Stimulated activated CD8-positive, alpha-beta memory T cell treated with anti-CD3 and anti-CD28 coated beads, Interleukin-15, amount 100 ng/mL, for 4 hours (primary cell): ENCODE results near the gene ATP13A1.
"Not testable (repeated sequence)": the region's sequence is repeated elsewhere in the genome, so short reads cannot be mapped to it uniquely, and the experiment has no call there.

Experiments used
- DNase-seq, 2 donors: peaks; one replicate each; pipeline ENCODE4 v3.0.0-alpha.2; 2020; ENCODE audit warnings: low read depth in 2 of 2

Gene ATP13A1

DNA sequence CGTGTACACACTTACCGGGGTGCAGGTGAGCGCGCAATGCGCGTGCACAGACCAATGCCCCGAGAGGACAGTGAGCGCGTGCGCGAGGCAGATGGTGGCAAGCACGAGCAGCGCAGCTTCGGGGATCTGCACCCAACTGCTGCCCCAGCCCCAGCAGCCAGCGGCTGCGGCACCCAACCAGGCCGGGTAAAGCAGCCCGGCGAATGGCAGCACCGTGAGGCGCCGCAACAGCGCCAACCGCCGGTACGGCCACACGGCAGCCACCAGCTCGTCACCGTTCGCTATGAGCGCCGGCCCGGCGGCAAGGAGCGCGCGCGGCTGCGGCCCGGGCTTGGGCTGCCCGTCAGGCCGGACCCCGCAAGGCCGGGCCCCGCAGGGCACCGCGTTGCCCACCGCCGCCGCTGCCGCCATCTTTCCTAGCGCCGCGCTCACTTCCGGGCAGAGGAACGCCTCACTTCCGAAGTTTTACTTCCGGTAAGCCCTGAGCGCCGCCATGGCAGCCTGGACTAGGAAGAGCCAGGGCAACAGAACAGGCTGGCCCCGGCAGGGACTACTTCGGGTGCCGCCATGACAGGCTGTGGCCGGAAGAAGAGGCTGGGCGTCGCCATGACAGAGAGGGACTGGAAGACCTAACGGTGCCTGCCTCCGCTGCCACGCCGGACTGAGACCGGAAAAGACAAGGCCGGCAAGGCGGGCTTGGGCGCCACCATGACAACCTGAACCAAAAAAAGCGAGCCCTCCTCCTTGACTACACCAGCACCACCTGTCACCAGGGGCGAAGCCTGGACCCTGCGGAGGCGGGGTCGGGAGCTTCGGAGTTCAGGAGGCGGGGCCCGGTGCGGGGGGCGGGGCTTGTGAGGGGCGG is at the start of gene ATP13A1:
Gene ATP13A1, minus strand, starts transcription at position 421 of the 865 bp plus-strand sequence. Its CDS starts 10 bp downstream, at position 411.
- peak; percentile 89 to 93 for DNase-seq

DNA sequence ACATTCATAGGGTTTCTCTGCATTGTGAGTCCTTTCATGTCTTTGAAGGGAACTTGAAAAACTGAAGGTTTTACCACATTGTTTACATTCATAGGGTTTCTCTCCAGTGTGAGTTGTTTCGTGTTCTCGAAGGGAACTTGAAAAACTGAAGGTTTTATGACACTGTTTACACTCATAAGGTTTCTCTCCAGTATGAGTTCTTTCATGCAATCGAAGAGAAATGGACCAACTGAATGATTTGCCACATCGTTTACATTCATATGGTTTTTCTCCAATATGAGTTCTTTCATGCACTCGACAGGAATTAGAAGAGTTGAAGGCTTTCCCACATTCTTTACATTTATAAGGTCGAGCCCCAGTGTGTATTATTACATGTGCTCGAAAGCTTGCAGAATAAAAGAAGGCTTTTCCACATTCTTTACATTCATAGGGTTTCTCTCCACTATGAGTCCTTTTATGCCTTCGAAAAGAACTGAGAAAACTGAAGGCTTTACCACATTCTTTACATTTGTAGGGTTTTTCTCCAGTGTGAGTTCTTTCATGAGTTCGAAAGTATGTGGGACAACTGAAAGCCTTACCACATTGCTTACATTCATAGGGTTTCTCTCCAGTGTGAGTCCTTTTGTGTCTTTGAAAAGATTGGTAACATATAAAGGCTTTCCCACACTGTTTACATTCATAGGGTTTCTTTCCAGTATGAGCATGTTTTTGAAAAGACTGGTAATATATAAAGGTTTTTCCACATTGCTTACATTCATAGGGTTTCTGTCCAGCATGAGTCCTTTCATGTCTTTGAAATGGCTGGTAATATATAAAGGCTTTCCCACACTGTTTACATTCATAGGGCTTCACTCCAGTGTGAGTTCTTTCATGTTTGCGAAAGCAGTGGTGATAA is 48.7 kb upstream of the ATP13A1 start:
- DNase-seq: no peak

GRCh38 chr19:19711306-19711933 is 47.9 kb upstream of the ATP13A1 start:
- no peak for DNase-seq

DNA sequence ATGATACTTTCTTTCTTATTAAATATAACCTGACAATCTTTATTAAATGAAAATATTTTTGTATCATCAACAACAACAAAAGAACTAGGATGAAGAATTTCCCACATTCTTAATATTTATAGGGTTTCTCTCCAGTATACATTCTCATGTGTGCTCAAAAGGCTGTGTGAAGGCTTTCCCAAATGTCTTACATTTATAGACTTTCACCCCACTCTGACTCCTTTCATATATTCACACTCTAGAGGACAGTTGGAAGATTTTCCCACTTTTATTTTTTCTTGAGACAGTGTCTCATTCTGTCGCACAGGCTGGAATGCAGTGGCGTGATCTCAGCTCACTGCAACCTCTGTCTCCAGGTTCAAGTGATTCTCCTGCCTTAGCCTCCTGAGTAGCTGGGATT is 47.0 kb upstream of the ATP13A1 start:
- no peak for DNase-seq

- no peak for DNase-seq
Observed at GRCh38 chr19:19704836-19705235, 41.4 kb upstream of the ATP13A1 start.

GRCh38 chr19:19700493-19700892 is 37.0 kb upstream of the ATP13A1 start:
- not testable (repeated sequence) for DNase-seq

DNA sequence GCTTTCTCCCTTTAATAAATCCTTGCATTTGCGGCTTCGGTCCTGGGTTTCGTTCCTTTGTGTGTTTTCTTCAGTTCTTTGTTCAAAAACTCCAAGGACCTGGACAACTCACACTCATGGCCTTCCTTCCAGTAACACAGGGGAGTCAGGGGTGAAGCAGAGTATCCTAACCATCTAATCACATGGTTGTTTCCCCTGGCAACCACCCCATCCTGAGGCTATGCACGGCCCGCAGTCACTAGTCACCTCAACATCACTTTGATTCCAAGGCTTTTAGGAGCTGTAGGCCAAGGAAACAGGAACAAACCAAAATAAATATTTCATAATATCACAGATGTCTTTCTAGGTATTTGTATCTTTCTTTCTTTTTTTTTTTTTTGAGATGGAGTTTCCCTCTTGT is 34.1 kb upstream of the ATP13A1 start:
- DNase-seq: no peak

DNA sequence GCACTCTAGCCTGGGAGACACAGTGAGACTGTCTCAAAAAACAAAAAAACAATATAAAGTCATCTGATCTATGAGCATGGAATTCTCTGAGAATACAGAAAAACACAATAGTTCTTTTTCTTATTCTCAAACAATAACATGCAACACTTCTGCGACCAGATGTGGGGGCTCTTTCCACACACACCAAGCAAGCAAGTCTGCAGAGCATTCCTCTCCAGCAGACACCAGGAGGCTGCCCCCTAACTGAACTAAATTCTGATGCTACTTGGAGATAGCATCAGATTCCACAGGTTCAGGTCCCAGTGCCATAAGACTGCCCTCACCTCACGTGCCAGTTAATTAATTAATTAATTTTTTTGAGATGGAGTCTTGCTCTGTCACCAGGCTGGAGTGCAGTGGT is 32.9 kb upstream of the ATP13A1 start:
- no peak for DNase-seq

DNA sequence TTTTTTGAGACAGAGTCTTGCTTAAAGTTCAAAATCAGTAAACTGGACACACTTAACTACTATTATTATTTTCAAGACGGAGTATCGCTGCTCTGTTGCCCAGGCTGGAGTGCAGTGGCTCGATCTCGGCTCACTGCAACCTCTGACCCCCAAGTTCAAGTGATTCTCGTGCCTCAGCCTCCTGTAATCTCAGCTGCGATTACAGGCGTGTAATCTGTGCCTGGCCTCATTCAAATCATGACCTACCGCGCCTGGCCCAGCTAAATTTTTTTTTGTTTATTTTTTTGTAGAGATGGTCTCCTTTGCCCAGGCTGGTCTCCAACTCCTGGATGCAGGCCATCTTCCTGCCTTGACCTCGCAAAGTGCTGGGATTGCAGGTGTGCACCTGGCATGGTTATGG is 28.2 kb upstream of the ATP13A1 start:
- DNase-seq: no peak

DNA sequence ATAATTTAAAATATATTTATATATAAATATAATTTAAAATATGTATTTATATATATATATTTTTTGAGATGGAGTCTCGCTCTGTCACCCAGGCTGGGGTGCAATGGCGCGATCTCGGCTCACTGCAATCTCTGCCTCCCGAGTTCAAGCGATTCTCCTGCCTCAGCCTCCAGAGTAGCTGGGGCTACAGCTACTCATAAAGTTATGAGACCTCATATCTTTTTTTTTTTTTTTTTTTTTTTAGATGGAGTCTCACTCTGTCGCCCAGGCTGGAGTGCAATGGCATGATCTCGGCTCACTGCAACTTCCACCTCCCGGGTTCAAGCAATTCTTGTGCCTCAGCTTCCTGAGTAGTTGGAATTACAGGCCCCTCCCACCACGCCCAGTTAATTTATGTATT is 25.5 kb upstream of the ATP13A1 start:
- not testable (repeated sequence) for DNase-seq

DNA sequence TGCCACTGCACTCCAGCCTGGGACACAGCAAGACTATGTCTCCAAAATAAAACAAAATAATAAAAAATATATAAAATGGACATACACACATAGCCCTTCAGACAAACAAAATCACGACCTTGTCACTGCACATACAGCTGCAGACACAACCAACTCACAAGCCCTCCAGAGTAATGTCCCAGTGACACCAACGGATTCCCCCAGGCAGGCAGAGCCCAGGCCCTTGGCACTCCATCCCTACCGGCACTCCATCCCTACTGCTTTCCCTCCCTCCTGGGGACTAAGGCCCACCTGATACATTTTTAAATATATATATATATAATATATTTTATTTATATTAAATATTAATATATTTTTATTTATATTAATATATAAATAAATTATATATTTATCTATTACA is 23.6 kb upstream of the ATP13A1 start:
- no peak for DNase-seq

DNA sequence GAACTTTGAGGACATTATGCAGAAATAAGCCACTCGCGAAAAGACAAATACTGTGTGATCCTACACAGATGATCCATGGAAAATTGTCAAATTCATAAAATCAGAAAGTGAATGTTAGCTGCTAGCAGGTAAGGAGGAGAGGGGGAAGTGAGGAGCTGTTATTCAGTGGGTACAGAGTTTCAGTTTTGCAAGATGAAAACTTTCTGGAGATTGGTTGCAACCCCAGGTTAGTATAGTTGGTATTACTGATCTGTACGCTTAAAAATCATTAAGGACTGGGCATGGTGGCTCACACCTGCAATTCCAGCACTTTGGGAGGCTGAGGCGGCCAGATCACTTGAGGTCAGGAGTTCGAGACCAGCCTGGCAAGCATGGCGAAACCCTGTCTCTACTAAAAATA is 23.1 kb upstream of the ATP13A1 start:
- DNase-seq: no peak

DNA sequence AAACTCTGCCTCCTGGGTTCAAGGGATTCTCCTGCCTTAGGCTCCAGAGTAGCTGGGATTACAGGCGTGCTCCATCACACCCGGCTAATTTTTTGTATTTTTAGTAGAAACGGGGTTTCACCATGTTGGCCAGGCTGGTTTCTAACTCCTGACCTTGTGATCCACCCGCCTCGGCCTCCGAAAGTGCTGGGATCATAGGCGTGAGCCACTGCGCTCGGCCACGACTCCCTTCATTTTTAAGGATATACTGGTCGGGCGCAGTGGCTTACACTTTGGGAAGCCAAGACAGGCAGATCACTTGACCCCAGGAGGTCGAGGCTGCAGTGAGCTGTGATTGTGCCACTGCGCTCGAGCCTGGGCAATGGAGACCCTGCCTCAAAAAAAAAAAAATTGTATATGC is 22.6 kb upstream of the ATP13A1 start:
- DNase-seq: not testable (repeated sequence)

GRCh38 chr19:19679176-19680073 is 15.9 kb upstream of the ATP13A1 start:
- DNase-seq: no peak

DNA sequence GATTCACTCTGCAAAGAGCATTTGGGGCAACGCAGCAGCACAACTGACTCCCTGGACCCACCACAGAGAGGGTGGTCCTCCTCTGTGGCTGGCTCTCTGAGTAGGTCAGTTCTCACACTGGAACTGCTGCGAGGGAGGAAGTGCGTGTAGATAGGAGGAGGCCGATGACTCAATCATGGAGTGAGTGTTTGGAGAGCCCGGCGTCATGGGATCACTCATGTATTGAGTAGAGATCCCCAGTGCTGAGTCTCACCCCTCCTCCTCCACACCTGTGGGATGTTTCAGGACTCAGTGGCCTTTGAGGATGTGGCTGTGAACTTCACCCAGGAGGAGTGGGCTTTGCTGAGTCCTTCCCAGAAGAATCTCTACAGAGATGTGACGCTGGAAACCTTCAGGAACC is 14.1 kb upstream of the ATP13A1 start:
- DNase-seq: no peak

DNA sequence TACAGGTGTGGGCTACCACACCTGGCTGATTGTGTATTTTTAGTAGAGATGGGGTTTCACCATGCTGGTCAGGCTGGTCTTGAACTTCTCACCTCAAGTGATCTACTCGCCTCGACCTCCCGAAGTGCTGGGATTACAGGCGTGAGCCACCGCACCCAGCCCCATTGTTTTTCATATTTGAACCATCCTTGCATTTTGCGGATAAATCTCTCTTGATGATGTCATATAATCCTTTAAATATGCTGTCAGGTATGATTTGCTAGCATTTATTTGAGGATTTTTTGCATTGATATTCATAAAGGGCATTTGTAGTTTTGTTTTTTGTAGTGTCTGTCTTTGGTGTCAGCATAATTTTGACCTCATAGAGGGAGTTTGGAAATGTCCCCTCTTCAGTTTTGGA is 10.8 kb upstream of the ATP13A1 start:
- DNase-seq: no peak

DNA sequence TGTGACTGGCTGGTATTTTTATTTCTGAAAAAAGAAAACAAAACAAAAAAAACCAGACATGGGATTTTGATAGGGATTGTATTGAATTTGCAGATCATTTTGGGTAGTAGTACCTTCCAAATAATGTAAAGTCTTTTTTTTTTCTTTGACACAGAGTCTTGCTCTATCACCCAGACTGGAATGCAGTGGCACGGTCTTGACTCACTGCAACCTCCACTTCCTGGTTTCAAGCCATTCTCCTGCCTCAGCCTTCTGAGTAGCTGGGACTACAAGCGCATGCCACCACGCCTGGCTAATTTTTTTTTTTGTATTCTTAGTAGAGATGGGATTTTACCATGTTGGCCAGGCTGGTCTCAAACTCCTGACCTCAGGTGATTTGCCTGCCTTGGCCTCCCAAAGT is 9.3 kb upstream of the ATP13A1 start:
- DNase-seq: no peak

GRCh38 chr19:19670070-19670551 is 6.6 kb upstream of the ATP13A1 start:
- no peak for DNase-seq

- peak; percentile 86 to 88 for DNase-seq
Observed at GRCh38 chr19:19668230-19669012, 4.9 kb upstream of the ATP13A1 start, which contains the start of gene ZNF101. TSS of gene ZNF101 (plus strand) at chr19:19668839. CDS start at chr19:19668964, 125 bp downstream.

GRCh38 chr19:19665420-19665948 is 2.0 kb upstream of the ATP13A1 start:
- not testable (repeated sequence) for DNase-seq
